PC-3 (cell line): ENCODE data around the gene MOB1B. TPM values are rescaled to one million over a fixed set of nuclear protein-coding genes. Genes with fewer than 3 reads are reported as not detected.

Experiments
- ATAC-seq: fragments of 200-7000 bp; cut with Tn5 transposase; 2 replicates; pipeline ENCODE4 v1.9.1; 2020; ENCODE audit warnings: mild to moderate bottlenecking, moderate library complexity
- BruUV-seq: library from RNA; stranded (reverse); fragments of 400-500 nt; replicated peaks from 2 replicates; lab custom pipeline; 2021; lab: Mats Ljungman, UMichigan
- CTCF ChIA-PET: fragments of 300-600 bp; sonication (Branson Sonifier 250); formaldehyde crosslinking; loops from one replicate; lab custom pipeline; 2022; ENCODE audit warnings: antibody characterized with exemption; lab: Charles Lee
- POLR2A ChIA-PET: fragments of 300-600 bp; sonication (Branson Sonifier 250); formaldehyde crosslinking; loops from one replicate; lab custom pipeline; 2022; ENCODE audit warnings: antibody characterized with exemption; ENCODE audit not compliant: unreplicated experiment; lab: Charles Lee
- DNase-seq: peaks from one replicate; pipeline ENCODE4 v3.0.0-alpha.2; 2015
- H2AFZ ChIP-seq: fragments of 300-600 bp; sonication (generic); 2 replicates; pipeline ENCODE4 v1.6.0; 2016; ENCODE audit warnings: antibody characterized with exemption, low read length
- H3F3A ChIP-seq: fragments of 300-600 bp; sonication (generic); one replicate; pipeline ENCODE4 v1.6.0; 2017; ENCODE audit warnings: antibody characterized with exemption, low read length, control low read depth, mild to moderate bottlenecking; ENCODE audit not compliant: unreplicated experiment
- H3K27ac ChIP-seq: fragments of 300-600 bp; sonication (generic); 2 replicates; pipeline ENCODE4 v1.5.1; 2016; ENCODE audit warnings: mild to moderate bottlenecking, low read length
- H3K27me3 ChIP-seq: fragments of 300-600 bp; sonication (generic); 2 replicates; pipeline ENCODE4 v1.6.1; 2016; ENCODE audit warnings: low read length, mixed read lengths
- H3K36me3 ChIP-seq: fragments of 300-600 bp; sonication (generic); 2 replicates; pipeline ENCODE4 v1.6.1; 2016; ENCODE audit warnings: low read depth, mixed run types, low read length, mixed read lengths
- H3K4me1 ChIP-seq: fragments of 300-600 bp; sonication (generic); 2 replicates; pipeline ENCODE4 v1.5.1; 2016; ENCODE audit warnings: low read length; ENCODE audit not compliant: insufficient read depth
- H3K4me2 ChIP-seq: fragments of 300-600 bp; sonication (generic); 2 replicates; pipeline ENCODE4 v1.6.0; 2016; ENCODE audit warnings: low read length
- H3K4me3 ChIP-seq: fragments of 300-600 bp; sonication (generic); 2 replicates; pipeline ENCODE4 v1.5.1; 2016; ENCODE audit warnings: mild to moderate bottlenecking, low read length, mixed read lengths
- H3K79me2 ChIP-seq: fragments of 300-600 bp; sonication (generic); 2 replicates; pipeline ENCODE4 v1.6.1; 2017; ENCODE audit warnings: low read length, mixed read lengths
- H3K9ac ChIP-seq: fragments of 300-600 bp; sonication (generic); 2 replicates; pipeline ENCODE4 v1.6.0; 2016; ENCODE audit warnings: mild to moderate bottlenecking, low read length
- H3K9me2 ChIP-seq: fragments of 300-600 bp; sonication (generic); replicated peaks from 2 replicates; pipeline ENCODE4 v1.6.1; 2016; ENCODE audit warnings: mixed run types, low read length, mixed read lengths
- H3K9me3 ChIP-seq: fragments of 300-600 bp; sonication (generic); 2 replicates; pipeline ENCODE4 v1.6.1; 2016; ENCODE audit warnings: low read length, mixed read lengths
- H4K20me1 ChIP-seq: fragments of 300-600 bp; sonication (generic); 2 replicates; pipeline ENCODE4 v1.6.1; 2016; ENCODE audit warnings: low read length, mixed read lengths
- CTCF ChIP-seq: fragments of 300-600 bp; sonication (generic); conservative IDR thresholded peaks from 2 replicates; pipeline ENCODE4 v1.5.1; 2017; ENCODE audit warnings: antibody characterized with exemption, low read depth, mild to moderate bottlenecking, low read length
- EZH2 ChIP-seq: fragments of 300-600 bp; sonication (generic); IDR thresholded peaks from one replicate; pipeline ENCODE4 v1.6.1; 2017; ENCODE audit warnings: antibody characterized with exemption, mild to moderate bottlenecking, low read length; ENCODE audit not compliant: unreplicated experiment
- EZH2phosphoT487 ChIP-seq: fragments of 300-600 bp; sonication (generic); IDR thresholded peaks from 2 replicates; pipeline ENCODE4 v1.6.1; 2018; ENCODE audit warnings: mild to moderate bottlenecking, antibody characterized with exemption, low read length, borderline replicate concordance
- intact Hi-C: fragments of 100-400 bp; cut with micrococcal nuclease; formaldehyde crosslinking; loops from 2 replicates; pipeline ENCODE4 v1.9.0; 2023
- total RNA-seq: library from RNA; depleted of rRNA; stranded (reverse); fragments of >200 nt; gene quantifications from 2 replicates; pipeline ENCODE4 v1.2.3, GENCODE V29; 2014

The MOB1B gene
- total RNA-seq, 1 experiment from 2014 or later, result 11.4 TPM

GRCh38 chr4:70984106-70984505 is 81.9 kb downstream of the MOB1B start:
- Histone ChIP-seq H4K20me1 (no peaks in the 10 kb centered on the region), H2AFZ (no peak overlapping the region), H3K4me3 (no peak overlapping the region), H3K4me2 (no peak overlapping the region), H3K9me3 (no peaks in the 10 kb centered on the region), H3K9me2 (no peaks in the 10 kb centered on the region), H3F3A (no peaks in the 10 kb centered on the region), H3K27ac (no peak overlapping the region), H3K4me1 (no peaks in the 10 kb centered on the region), H3K79me2 (no peaks in the 10 kb centered on the region), H3K36me3 (no peaks in the 10 kb centered on the region), H3K27me3 (no peaks in the 10 kb centered on the region), H3K9ac (no peak overlapping the region)
- BruUV-seq, result no TSS peak
- TF ChIP-seq EZH2phosphoT487 (no peak), EZH2 (no peak), CTCF (no peak)
- intact Hi-C loops, result loop anchor here (2.0 kb wide), 1 partner anchor 17 kb away; no protein-coding TSS in a partner anchor
- ATAC-seq, result no peak
- POLR2A ChIA-PET, result no interaction called here
- DNase-seq, result no peak
- CTCF ChIA-PET, result no interaction called here

GRCh38 chr4:70984589-70984988 is 82.4 kb downstream of the MOB1B start:
- Histone ChIP-seq H3K4me3 (no peak overlapping the region), H4K20me1 (no peaks in the 10 kb centered on the region), H3K9ac (no peak overlapping the region), H2AFZ (no peak overlapping the region), H3K27me3 (no peaks in the 10 kb centered on the region), H3K9me2 (no peaks in the 10 kb centered on the region), H3K36me3 (no peaks in the 10 kb centered on the region), H3F3A (no peaks in the 10 kb centered on the region), H3K9me3 (no peaks in the 10 kb centered on the region), H3K4me1 (no peaks in the 10 kb centered on the region), H3K27ac (no peak overlapping the region), H3K79me2 (no peaks in the 10 kb centered on the region), H3K4me2 (no peak overlapping the region)
- no TSS peak for BruUV-seq
- TF ChIP-seq CTCF (no peak), EZH2phosphoT487 (no peak), EZH2 (no peak)
- CTCF ChIA-PET, result no interaction called here
- POLR2A ChIA-PET, result no interaction called here
- intact Hi-C loops, result loop anchor here (2.0 kb wide), 1 partner anchor 18 kb away; no protein-coding TSS in a partner anchor
- ATAC-seq (no peak), DNase-seq (no peak)

GRCh38 chr4:70991596-70991995 is 89.4 kb downstream of the MOB1B start:
- ChIA-PET POLR2A (interaction anchor here (0.5 kb wide), 1 partner anchor 80 kb away, joined by 3 read pairs; no protein-coding TSS in a partner anchor), CTCF (no interaction called here)
- Histone ChIP-seq H4K20me1 (no peaks in the 10 kb centered on the region), H3K9me3 (no peaks in the 10 kb centered on the region), H2AFZ (no peak overlapping the region), H3K27me3 (no peaks in the 10 kb centered on the region), H3K4me1 (peaks cover 23% of the 10 kb centered on the region), H3K9me2 (no peaks in the 10 kb centered on the region), H3K4me3 (no peak overlapping the region), H3K79me2 (peaks cover 30% of the 10 kb centered on the region), H3F3A (no peaks in the 10 kb centered on the region), H3K4me2 (no peak overlapping the region), H3K36me3 (no peaks in the 10 kb centered on the region), H3K27ac (no peak overlapping the region), H3K9ac (no peak overlapping the region)
- no peak for DNase-seq
- TF ChIP-seq EZH2phosphoT487, result no peak
- TF ChIP-seq CTCF, result no peak
- TF ChIP-seq EZH2, result no peak
- intact Hi-C loops, result loop anchor here (5.0 kb wide), 1 partner anchor 304 kb away; the partner anchor contains the start of gene UTP3
- ATAC-seq, result no peak
- no TSS peak for BruUV-seq
